Esophagus squamous epithelium (tissue), 5 donors: ENCODE data around the gene ERO1B. TPM values are rescaled to one million over a fixed set of nuclear protein-coding genes. Genes with fewer than 3 reads are reported as not detected.

Source experiments
- DNase-seq: peaks from one replicate; lab custom pipeline; 2025; lab: John Stamatoyannopoulos, UW
- H3K27ac ChIP-seq, 4 donors: fragments of 200-600 bp; sonication (generic); one replicate each; pipeline ENCODE4 v1.5.1; 2016 to 2019; ENCODE audit warnings: mild to moderate bottlenecking in 1 of 4
- H3K27me3 ChIP-seq, 4 donors: fragments of 200-600 bp; sonication (generic); 1 replicate in 3 of 4; 2 replicates in 1 of 4; pipeline versions ENCODE4 v1.5.1 to v1.6.0; 2017 to 2021; ENCODE audit warnings: antibody characterized with exemption in 1 of 4
- H3K36me3 ChIP-seq, 3 donors: fragments of 200-600 bp; sonication (generic); one replicate each; pipeline ENCODE4 v1.5.1; 2016 to 2019
- H3K4me1 ChIP-seq, 3 donors: fragments of 200-600 bp; sonication (generic); one replicate each; pipeline ENCODE4 v1.5.1; 2017 to 2019
- H3K4me3 ChIP-seq, 4 donors: fragments of 200-600 bp; sonication (generic); 1 replicate in 3 of 4; 2 replicates in 1 of 4; pipeline ENCODE4 v1.5.1; 2016 to 2019; ENCODE audit warnings: mild to moderate bottlenecking in 2 of 4, moderate library complexity in 1 of 4
- H3K9me3 ChIP-seq, 3 donors: fragments of 200-600 bp; sonication (generic); one replicate each; pipeline ENCODE4 v1.5.1; 2016 to 2019
- POLR2A ChIP-seq, 4 donors: fragments of 450-650 bp; IDR thresholded peaks; one replicate each; pipeline ENCODE4 v1.6.1; 2017; ENCODE audit warnings: antibody characterized with exemption in 4 of 4, mild to moderate bottlenecking in 4 of 4, moderate library complexity in 3 of 4
- WGBS, 2 donors: methylation state at CpG; one replicate each; pipeline ENCODE4 v1.1.5; 2018; 5-methylcytosine and 5-hydroxymethylcytosine counted together
- intact Hi-C: fragments of 100-400 bp; cut with DNase I; formaldehyde crosslinking; loops from one replicate; pipeline ENCODE4 v1.15.0; 2022
- total RNA-seq, 4 donors: library from RNA; depleted of rRNA; stranded (reverse); fragments of >200 nt; gene quantifications; one replicate each; pipeline ENCODE4 v1.1.0, GENCODE V29; 2016
- TF ChIP-seq, protein P1 (sequence below), 6 experiments: fragments of 450-650 bp in 4 of 6; fragments of 200-600 bp in 2 of 6; sonication (generic) in 2 of 6; IDR thresholded peaks; one replicate each; pipeline ENCODE4 v1.5.1; 2016 to 2019; ENCODE audit warnings: antibody characterized with exemption in 6 of 6, mild to moderate bottlenecking in 4 of 6, moderate library complexity in 4 of 6
- donor health status: DM: yes; HTN: yes; CAD: no.

The ERO1B gene
- total RNA-seq, 4 donors from 2014 or later, result 1.2 to 6.3 (median 2.4) TPM

DNA sequence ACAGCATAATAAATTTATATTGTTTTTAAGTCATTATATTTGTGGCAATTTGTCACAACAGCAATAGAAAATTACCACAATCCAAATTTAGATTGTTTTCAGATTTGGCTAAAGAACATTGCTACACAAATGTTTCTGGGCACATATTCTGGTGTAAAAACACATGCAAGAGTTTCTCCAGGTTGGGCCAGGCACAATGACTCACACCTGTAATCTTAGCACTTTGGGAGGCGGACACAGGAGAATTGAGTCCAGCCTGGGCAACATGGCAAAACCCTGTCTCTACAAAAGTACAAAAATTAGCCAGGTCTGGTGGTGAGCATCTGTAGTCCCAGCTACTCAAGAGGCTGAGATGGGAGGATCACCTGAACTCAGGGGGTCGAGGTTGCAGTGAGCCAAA is 8.4 kb downstream of the ERO1B start:
- no peaks in the 10 kb centered on the region for H3K9me3 ChIP-seq
- intact Hi-C loops, result no loop called here
- H3K27ac ChIP-seq, result no peak overlapping the region
- no peak for DNase-seq
- H3K27me3 ChIP-seq, result no peaks in the 10 kb centered on the region
- H3K4me3 ChIP-seq, result no peak overlapping the region
- peaks cover 0 to 7% (median 0%) of the 10 kb centered on the region in 3 donors for H3K36me3 ChIP-seq
- TF ChIP-seq POLR2A (IDR thresholded peaks at IDR 0.05), result no peak
- TF ChIP-seq, protein P1, sequence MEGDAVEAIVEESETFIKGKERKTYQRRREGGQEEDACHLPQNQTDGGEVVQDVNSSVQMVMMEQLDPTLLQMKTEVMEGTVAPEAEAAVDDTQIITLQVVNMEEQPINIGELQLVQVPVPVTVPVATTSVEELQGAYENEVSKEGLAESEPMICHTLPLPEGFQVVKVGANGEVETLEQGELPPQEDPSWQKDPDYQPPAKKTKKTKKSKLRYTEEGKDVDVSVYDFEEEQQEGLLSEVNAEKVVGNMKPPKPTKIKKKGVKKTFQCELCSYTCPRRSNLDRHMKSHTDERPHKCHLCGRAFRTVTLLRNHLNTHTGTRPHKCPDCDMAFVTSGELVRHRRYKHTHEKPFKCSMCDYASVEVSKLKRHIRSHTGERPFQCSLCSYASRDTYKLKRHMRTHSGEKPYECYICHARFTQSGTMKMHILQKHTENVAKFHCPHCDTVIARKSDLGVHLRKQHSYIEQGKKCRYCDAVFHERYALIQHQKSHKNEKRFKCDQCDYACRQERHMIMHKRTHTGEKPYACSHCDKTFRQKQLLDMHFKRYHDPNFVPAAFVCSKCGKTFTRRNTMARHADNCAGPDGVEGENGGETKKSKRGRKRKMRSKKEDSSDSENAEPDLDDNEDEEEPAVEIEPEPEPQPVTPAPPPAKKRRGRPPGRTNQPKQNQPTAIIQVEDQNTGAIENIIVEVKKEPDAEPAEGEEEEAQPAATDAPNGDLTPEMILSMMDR (IDR thresholded peaks at IDR 0.05), result no peak
- 67 to 90% methylated on average over 1 to 2 of the region's 2 CpGs for WGBS, 2 donors
- H3K4me1 ChIP-seq, result no peaks in the 10 kb centered on the region

DNA sequence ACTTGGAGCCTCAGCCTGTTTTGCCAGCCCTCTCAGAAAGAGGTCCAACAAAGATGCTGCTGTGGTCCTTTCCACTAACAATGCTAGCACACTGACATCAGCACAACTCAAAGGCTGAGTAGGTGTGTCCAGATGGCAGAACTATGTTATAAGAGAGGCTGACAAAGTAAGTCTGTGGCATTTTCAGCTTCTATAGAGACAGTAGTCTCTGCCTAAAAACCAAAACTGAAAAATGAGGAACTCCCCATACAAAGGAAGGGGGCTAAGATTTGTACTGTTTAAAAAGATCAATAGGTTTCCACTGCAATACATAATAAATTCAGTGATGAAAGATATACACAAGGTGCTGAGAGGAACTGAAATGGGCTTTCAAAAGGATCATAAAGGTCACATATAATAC is 12.3 kb downstream of the ERO1B start:
- no peaks in the 10 kb centered on the region for H3K27me3 ChIP-seq
- DNase-seq, result no peak
- H3K4me1 ChIP-seq, result no peaks in the 10 kb centered on the region
- TF ChIP-seq, protein P1 (IDR thresholded peaks at IDR 0.05), result no peak
- TF ChIP-seq POLR2A (IDR thresholded peaks at IDR 0.05), result no peak
- no peak overlapping the region for H3K4me3 ChIP-seq
- H3K36me3 ChIP-seq, result peaks cover 0 to 30% (median 0%) of the 10 kb centered on the region in 3 donors
- no peaks in the 10 kb centered on the region for H3K9me3 ChIP-seq
- H3K27ac ChIP-seq, result no peak overlapping the region
- intact Hi-C loops, result no loop called here

DNA sequence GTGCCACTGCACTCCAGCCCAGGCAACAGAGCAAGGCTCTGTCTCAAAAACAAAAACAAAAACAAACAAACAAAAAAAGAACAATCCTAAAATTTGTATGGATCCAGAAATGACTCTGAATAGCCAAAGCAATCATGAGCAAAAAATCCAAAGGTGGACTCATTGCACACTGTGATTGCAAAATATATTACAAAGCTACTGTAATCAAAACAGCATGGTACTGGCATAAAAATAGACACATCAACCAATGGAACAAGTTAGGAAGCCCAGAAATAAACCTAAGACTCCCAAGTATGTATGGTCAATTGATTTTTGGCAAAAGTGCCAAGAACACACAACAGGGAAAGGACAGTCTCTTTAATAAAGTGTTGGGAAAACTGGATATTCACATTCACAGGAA is 19.9 kb downstream of the ERO1B start:
- Histone ChIP-seq H3K27me3 (no peaks in the 10 kb centered on the region), H3K4me1 (peaks cover 0 to 1% (median 0%) of the 10 kb centered on the region in 3 donors), H3K36me3 (peaks cover 0 to 31% (median 0%) of the 10 kb centered on the region in 3 donors), H3K27ac (no peak overlapping the region), H3K9me3 (peaks cover 0 to 34% (median 17%) of the 10 kb centered on the region in 3 donors), H3K4me3 (no peak overlapping the region)
- intact Hi-C loops, result no loop called here
- DNase-seq, result no peak
- TF ChIP-seq, protein P1 (IDR thresholded peaks at IDR 0.05), result no peak
- no peak for TF ChIP-seq POLR2A (IDR thresholded peaks at IDR 0.05)

DNA sequence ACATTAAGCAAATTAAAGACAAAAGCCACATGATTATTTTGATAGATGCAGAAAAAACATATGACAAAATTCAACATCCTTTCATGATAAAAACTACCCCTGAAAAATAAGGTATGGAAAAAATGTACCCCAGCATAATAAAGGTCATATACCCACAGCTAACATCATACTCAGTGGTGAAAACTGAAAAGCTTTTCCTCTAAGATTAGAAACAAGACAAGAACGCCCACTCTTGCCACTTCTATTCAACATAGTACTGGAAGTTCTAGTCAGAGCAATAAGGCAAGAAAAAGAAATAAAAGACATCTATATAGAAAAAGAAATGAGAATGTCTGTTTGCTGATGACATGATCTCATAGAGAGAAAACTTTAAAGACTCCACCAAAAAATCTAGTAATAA is 20.7 kb downstream of the ERO1B start:
- TF ChIP-seq POLR2A (IDR thresholded peaks at IDR 0.05), result no peak
- TF ChIP-seq, protein P1 (IDR thresholded peaks at IDR 0.05), result no peak
- no peak overlapping the region for H3K4me3 ChIP-seq
- peaks cover 0 to 32% (median 0%) of the 10 kb centered on the region in 3 donors for H3K36me3 ChIP-seq
- 73% methylated on average over 1 of the region's 1 CpG; no CpG with 5 or more reads in 1 of the 2 donors for WGBS, 2 donors
- no peak for DNase-seq
- peaks cover 0 to 10% (median 0%) of the 10 kb centered on the region in 3 donors for H3K4me1 ChIP-seq
- no peaks in the 10 kb centered on the region for H3K27me3 ChIP-seq
- H3K9me3 ChIP-seq, result peaks cover 0 to 34% (median 17%) of the 10 kb centered on the region in 3 donors
- intact Hi-C loops, result no loop called here
- no peak overlapping the region for H3K27ac ChIP-seq

DNA sequence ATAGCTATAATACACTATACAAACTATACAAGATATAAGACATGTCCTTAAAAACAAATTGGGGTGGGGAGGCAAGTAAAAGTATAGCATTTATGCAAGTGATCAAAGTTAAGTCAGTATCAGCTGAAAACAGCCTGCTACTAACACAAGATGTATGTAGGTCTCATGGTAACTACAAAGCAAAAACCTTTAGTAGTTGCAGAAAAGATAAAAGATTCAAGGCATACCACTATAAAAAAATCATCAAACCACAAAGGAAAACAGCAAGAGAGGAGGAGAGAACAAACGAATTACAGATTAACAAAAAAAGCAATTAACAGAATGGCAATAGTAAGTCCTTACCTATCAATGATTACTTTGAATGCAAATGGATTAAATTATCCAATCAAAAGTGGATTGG is 22.7 kb downstream of the ERO1B start:
- DNase-seq, result no peak
- no peak overlapping the region for H3K4me3 ChIP-seq
- intact Hi-C loops, result no loop called here
- H3K27me3 ChIP-seq, result no peaks in the 10 kb centered on the region
- H3K36me3 ChIP-seq, result peaks cover 0 to 24% (median 0%) of the 10 kb centered on the region in 3 donors
- H3K27ac ChIP-seq, result no peak overlapping the region
- H3K4me1 ChIP-seq, result peaks cover 0 to 16% (median 0%) of the 10 kb centered on the region in 3 donors
- WGBS, 2 donors, result 79 to 81% methylated on average over 1 of the region's 1 CpG
- peaks cover 0 to 34% (median 17%) of the 10 kb centered on the region in 3 donors for H3K9me3 ChIP-seq
- no peak for TF ChIP-seq POLR2A (IDR thresholded peaks at IDR 0.05)
- TF ChIP-seq, protein P1 (IDR thresholded peaks at IDR 0.05), result no peak
